Neural cell (in vitro differentiated cells): ENCODE measurements around the gene STX5. TPM values are rescaled to one million over a fixed set of nuclear protein-coding genes. Genes with fewer than 3 reads are reported as not detected.

Source experiments
- H2AFZ ChIP-seq: fragments of 200-600, 300-800 bp; sonication (generic), shearing (Covaris generic); 2 replicates; pipeline ENCODE4 v1.6.0; 2014; ENCODE audit warnings: low read depth, mild to moderate bottlenecking, antibody characterized with exemption, low read length, moderate library complexity
- H3F3A ChIP-seq: fragments of 200-600 bp; shearing (Covaris generic); 2 replicates; pipeline ENCODE4 v1.6.1; 2016; ENCODE audit warnings: mild to moderate bottlenecking, moderate library complexity, mixed read lengths, antibody characterized with exemption, low read length; ENCODE audit not compliant: insufficient read depth, poor library complexity, severe bottlenecking
- H3K27ac ChIP-seq: fragments of 200-600, 300-800 bp; sonication (generic), shearing (Covaris generic); 2 replicates; pipeline ENCODE4 v1.5.1; 2014; ENCODE audit warnings: mild to moderate bottlenecking, low read length, moderate library complexity
- H3K27me3 ChIP-seq: fragments of 300-800, 200-600 bp; sonication (generic), shearing (Covaris generic); 2 replicates; pipeline ENCODE4 v1.6.0; 2014; ENCODE audit warnings: mild to moderate bottlenecking, low read depth, low read length, moderate library complexity; ENCODE audit not compliant: insufficient read depth
- H3K36me3 ChIP-seq: fragments of 300-800, 200-600 bp; sonication (generic), shearing (Covaris generic); 2 replicates; pipeline ENCODE4 v1.5.1; 2014; ENCODE audit warnings: mild to moderate bottlenecking, antibody characterized with exemption, low read length, moderate library complexity; ENCODE audit not compliant: insufficient read depth
- H3K4me2 ChIP-seq: fragments of 300-800, 200-600 bp; sonication (generic), shearing (Covaris generic); 2 replicates; pipeline ENCODE4 v1.6.0; 2014; ENCODE audit warnings: mild to moderate bottlenecking, low read length
- H3K4me3 ChIP-seq: fragments of 300-800, 200-600 bp; sonication (generic), shearing (Covaris generic); 2 replicates; pipeline ENCODE4 v1.5.1; 2014; ENCODE audit warnings: mild to moderate bottlenecking, low read length, moderate library complexity
- H3K79me2 ChIP-seq: fragments of 200-600 bp; shearing (Covaris generic); replicated peaks from 2 replicates; pipeline ENCODE4 v1.6.0; 2014; ENCODE audit warnings: mild to moderate bottlenecking, low read length, moderate library complexity; ENCODE audit not compliant: insufficient read depth
- H3K9ac ChIP-seq: fragments of 300-800, 200-600 bp; sonication (generic), shearing (Covaris generic); 2 replicates; pipeline ENCODE4 v1.6.1; 2016; ENCODE audit warnings: mild to moderate bottlenecking, low read length, mixed read lengths
- H3K9me2 ChIP-seq: fragments of 200-600 bp; shearing (Covaris generic); 2 replicates; pipeline ENCODE4 v1.6.1; 2016; ENCODE audit warnings: mild to moderate bottlenecking, low read length, mixed read lengths; ENCODE audit not compliant: insufficient read depth
- H3K9me3 ChIP-seq: fragments of 200-600, 300-800 bp; sonication (generic), shearing (Covaris generic); 2 replicates; pipeline ENCODE4 v1.6.1; 2016; ENCODE audit warnings: mild to moderate bottlenecking, mixed run types, low read length, moderate library complexity, mixed read lengths
- H4K20me1 ChIP-seq: fragments of 200-600 bp; shearing (Covaris generic); 2 replicates; pipeline ENCODE4 v1.6.1; 2016; ENCODE audit warnings: mild to moderate bottlenecking, mixed run types; ENCODE audit not compliant: insufficient read depth
- CTCF ChIP-seq: fragments of 450-650 bp; IDR thresholded peaks from 2 replicates; pipeline ENCODE4 v1.5.1; 2014; ENCODE audit warnings: antibody characterized with exemption, mild to moderate bottlenecking, moderate library complexity; ENCODE audit not compliant: poor library complexity, severe bottlenecking
- EP300 ChIP-seq: fragments of 450-650 bp; conservative IDR thresholded peaks from 2 replicates; pipeline ENCODE4 v1.6.1; 2014; ENCODE audit warnings: antibody characterized with exemption, mild to moderate bottlenecking, moderate library complexity; ENCODE audit not compliant: poor library complexity, severe bottlenecking
- EZH2 ChIP-seq: fragments of 200-600, 300-800 bp; shearing (Covaris generic), sonication (generic); IDR thresholded peaks from 2 replicates; pipeline ENCODE4 v1.6.1; 2014; ENCODE audit warnings: antibody characterized with exemption, low read length, borderline replicate concordance, mild to moderate bottlenecking; ENCODE audit not compliant: insufficient read depth, poor library complexity, severe bottlenecking
- MXI1 ChIP-seq: fragments of 450-650 bp; conservative IDR thresholded peaks from 2 replicates; pipeline ENCODE4 v1.6.1; 2014; ENCODE audit warnings: antibody characterized with exemption, mild to moderate bottlenecking; ENCODE audit not compliant: poor library complexity, severe bottlenecking
- POLR2AphosphoS5 ChIP-seq: IDR thresholded peaks from 2 replicates; pipeline ENCODE4 v1.6.1; 2012
- RAD21 ChIP-seq: fragments of 450-650 bp; conservative IDR thresholded peaks from 2 replicates; pipeline ENCODE4 v1.6.1; 2014; ENCODE audit warnings: antibody characterized with exemption, mild to moderate bottlenecking, moderate library complexity
- REST ChIP-seq: IDR thresholded peaks from 2 replicates; pipeline ENCODE4 v1.6.1; 2012; ENCODE audit warnings: borderline replicate concordance
- SMC3 ChIP-seq: fragments of 450-650 bp; conservative IDR thresholded peaks from 2 replicates; pipeline ENCODE4 v1.6.1; 2014; ENCODE audit warnings: antibody characterized with exemption, mild to moderate bottlenecking, moderate library complexity; ENCODE audit not compliant: poor library complexity
- TAF1 ChIP-seq: IDR thresholded peaks from 2 replicates; pipeline ENCODE4 v1.6.1; 2012; ENCODE audit warnings: low read depth
- polyA plus RNA-seq: library from polyadenylated mRNA; depleted of rRNA; stranded (reverse); fragments of >200 nt; gene quantifications from 2 replicates; pipeline ENCODE4 v1.2.3, GENCODE V29; 2014

Gene STX5
- polyA plus RNA-seq, 1 donor from 2014 or later, result 28.5 TPM

GRCh38 chr11:62853279-62853965 lies 21.6 kb upstream of the STX5 start:
- peak overlapping the region; percentile 92 for H3K4me3 ChIP-seq

More at GRCh38 chr11:62853279-62853965, 21.6 kb upstream of the STX5 start:
- Histone ChIP-seq H3K9ac (peak overlapping the region; percentile 94), H4K20me1 (no peaks in the 10 kb centered on the region), H3K79me2 (peaks cover 44% of the 10 kb centered on the region), H3K9me2 (no peaks in the 10 kb centered on the region), H3F3A (peaks cover 10% of the 10 kb centered on the region), H3K36me3 (peaks cover 16% of the 10 kb centered on the region), H3K4me2 (peak overlapping the region; percentile 96), H3K27ac (peak overlapping the region; percentile 3), H2AFZ (no peak overlapping the region), H3K9me3 (no peaks in the 10 kb centered on the region), H3K27me3 (no peaks in the 10 kb centered on the region)
- TF ChIP-seq EZH2 (no peak), EP300 (no peak), CTCF (no peak), POLR2AphosphoS5 (no peak), MXI1 (no peak), REST (no peak), SMC3 (no peak), RAD21 (no peak), TAF1 (no peak)
